Ishikawa (cell line): ENCODE results near the gene SULT2A1.

Experiments used
- CEBPB ChIP-seq: IDR thresholded peaks from 2 replicates; pipeline ENCODE4 v1.6.1; 2012
- CREB1 ChIP-seq: IDR thresholded peaks from 2 replicates; pipeline ENCODE4 v1.6.1; 2012; ENCODE audit warnings: low read depth
- EGR1 ChIP-seq: IDR thresholded peaks from 2 replicates; pipeline ENCODE4 v1.6.1; 2012
- EP300 ChIP-seq: IDR thresholded peaks from 2 replicates; pipeline ENCODE4 v1.6.1; 2012; ENCODE audit warnings: borderline replicate concordance
- FOXM1 ChIP-seq: IDR thresholded peaks from 2 replicates; pipeline ENCODE4 v1.6.1; 2012; ENCODE audit warnings: low read depth, borderline replicate concordance
- MAX ChIP-seq: IDR thresholded peaks from 2 replicates; pipeline ENCODE4 v1.6.1; 2012
- NFIC ChIP-seq: IDR thresholded peaks from 2 replicates; pipeline ENCODE4 v1.6.1; 2012
- RAD21 ChIP-seq: IDR thresholded peaks from 2 replicates; pipeline ENCODE4 v1.6.1; 2012; ENCODE audit warnings: low read depth
- REST ChIP-seq: IDR thresholded peaks from 2 replicates; pipeline ENCODE4 v1.6.1; 2012; ENCODE audit warnings: low read depth, mild to moderate bottlenecking
- TAF1 ChIP-seq: IDR thresholded peaks from 2 replicates; pipeline ENCODE4 v1.6.1; 2012; ENCODE audit warnings: low read depth, mild to moderate bottlenecking
- TCF12 ChIP-seq: IDR thresholded peaks from 2 replicates; pipeline ENCODE4 v1.6.1; 2012; ENCODE audit warnings: low read depth
- TEAD4 ChIP-seq: IDR thresholded peaks from 2 replicates; pipeline ENCODE4 v1.6.1; 2012
- USF1 ChIP-seq: IDR thresholded peaks from 2 replicates; pipeline ENCODE4 v1.6.1; 2012
- YY1 ChIP-seq: IDR thresholded peaks from 2 replicates; pipeline ENCODE4 v1.6.1; 2012; ENCODE audit warnings: low read depth
- ZBTB7A ChIP-seq: IDR thresholded peaks from 2 replicates; pipeline ENCODE4 v1.6.1; 2012; ENCODE audit warnings: low read depth

The SULT2A1 gene

GRCh38 chr19:47886010-47886559, at the start of gene SULT2A1:
Gene SULT2A1, minus strand, starts transcription at chr19:47886315. Its CDS starts 58 bp downstream, at chr19:47886257.
- no peak for TF ChIP-seq RAD21
- TF ChIP-seq ZBTB7A = no peak
- no peak for TF ChIP-seq EP300
- no peak for TF ChIP-seq TEAD4
- no peak for TF ChIP-seq FOXM1
- TF ChIP-seq USF1 = no peak
- no peak for TF ChIP-seq REST
- no peak for TF ChIP-seq TAF1
- TF ChIP-seq TCF12 = no peak
- TF ChIP-seq CEBPB = no peak
- no peak for TF ChIP-seq YY1
- TF ChIP-seq NFIC = no peak

- TF ChIP-seq TEAD4 (0 out of 2 replicates have a peak, but pooled peaks have one; percentile 28), RAD21 (peak; percentile 36)
Measured at GRCh38 chr19:47920107-47920506, 34.0 kb upstream of the SULT2A1 start.

GRCh38 chr19:47909350-47909749, 23.2 kb upstream of the SULT2A1 start:
- peak; percentile 28 for TF ChIP-seq RAD21

GRCh38 chr19:47901370-47901769, 15.3 kb upstream of the SULT2A1 start:
- TF ChIP-seq MAX (no peak), YY1 (no peak), FOXM1 (no peak), NFIC (no peak), TCF12 (no peak), ZBTB7A (no peak), EGR1 (no peak), TAF1 (no peak), TEAD4 (no peak), EP300 (no peak), RAD21 (no peak), USF1 (no peak), CREB1 (no peak), REST (no peak), CEBPB (no peak)

GRCh38 chr19:47899335-47899734, 13.2 kb upstream of the SULT2A1 start:
- TF ChIP-seq ZBTB7A = no peak
- TF ChIP-seq TCF12 = no peak

- TF ChIP-seq MAX (no peak), TCF12 (no peak), NFIC (no peak), FOXM1 (no peak), TEAD4 (no peak), YY1 (no peak), CEBPB (no peak), REST (no peak)
Measured at GRCh38 chr19:47897861-47898260, 11.7 kb upstream of the SULT2A1 start.
